HepG2 (cell line): Measurements from ENCODE around the gene SH3YL1. TPM values are rescaled to one million over a fixed set of nuclear protein-coding genes. Genes with fewer than 3 reads are reported as not detected.

Experiments
- AHR ChIP-seq: IDR thresholded peaks from 2 replicates; pipeline ENCODE4 v1.6.1; 2018; ENCODE audit warnings: missing genetic modification reagents, missing compliant biosample characterization
- CSRNP1 ChIP-seq: sonication (generic); formaldehyde crosslinking; IDR thresholded peaks from 2 replicates; pipeline ENCODE4 v1.8.1; 2023; ENCODE audit warnings: mild to moderate bottlenecking, missing genetic modification reagents
- DMAP1 ChIP-seq: IDR thresholded peaks from 2 replicates; pipeline ENCODE4 v1.6.1; 2016
- DNMT1 ChIP-seq: sonication (generic); formaldehyde crosslinking; IDR thresholded peaks from 2 replicates; pipeline ENCODE4 v1.5.1; 2020; ENCODE audit warnings: mild to moderate bottlenecking, missing genetic modification reagents
- GZF1 ChIP-seq: sonication (generic); formaldehyde crosslinking; IDR thresholded peaks from 2 replicates; pipeline ENCODE4 v1.5.1; 2020; ENCODE audit warnings: mild to moderate bottlenecking, missing genetic modification reagents
- HHEX ChIP-seq: IDR thresholded peaks from 2 replicates; pipeline ENCODE4 v1.6.1; 2016; ENCODE audit warnings: control low read depth
- KDM3A ChIP-seq: IDR thresholded peaks from 2 replicates; pipeline ENCODE4 v1.6.1; 2018; ENCODE audit warnings: low read depth, missing compliant biosample characterization
- KLF9 ChIP-seq: IDR thresholded peaks from 2 replicates; pipeline ENCODE4 v1.6.1; 2016; ENCODE audit warnings: low read depth
- NKX3-1 ChIP-seq: sonication (generic); formaldehyde crosslinking; IDR thresholded peaks from 2 replicates; pipeline ENCODE4 v1.5.0; 2020; ENCODE audit warnings: missing genetic modification reagents
- PBX2 ChIP-seq: IDR thresholded peaks from 2 replicates; pipeline ENCODE4 v1.6.1; 2016; ENCODE audit warnings: control low read depth
- RBFOX2 ChIP-seq: fragments of 200-400 bp; formaldehyde crosslinking; IDR thresholded peaks from 2 replicates; pipeline ENCODE4 v1.6.1; 2017; ENCODE audit warnings: low read depth, mild to moderate bottlenecking, low read length
- RFX3 ChIP-seq: IDR thresholded peaks from 2 replicates; pipeline ENCODE4 v1.6.1; 2016; ENCODE audit warnings: missing biosample characterization, missing genetic modification reagents
- ZBTB38 ChIP-seq: sonication (generic); formaldehyde crosslinking; IDR thresholded peaks from 2 replicates; pipeline ENCODE4 v1.5.1; 2020; ENCODE audit warnings: mild to moderate bottlenecking, missing genetic modification reagents
- ZFYVE20 ChIP-seq: sonication (generic); formaldehyde crosslinking; IDR thresholded peaks from 2 replicates; pipeline ENCODE4 v1.8.0; 2023; ENCODE audit warnings: low read depth, mild to moderate bottlenecking, moderate library complexity, missing genetic modification reagents, borderline replicate concordance
- ZNF230 ChIP-seq: sonication (generic); formaldehyde crosslinking; IDR thresholded peaks from 2 replicates; pipeline ENCODE4 v1.4.0; 2020; ENCODE audit warnings: mild to moderate bottlenecking, missing genetic modification reagents
- ZNF251 ChIP-seq: sonication (generic); formaldehyde crosslinking; IDR thresholded peaks from 2 replicates; pipeline ENCODE4 v1.9.0; 2021; ENCODE audit warnings: mild to moderate bottlenecking, missing genetic modification reagents
- ZNF292 ChIP-seq: sonication (generic); formaldehyde crosslinking; IDR thresholded peaks from 2 replicates; pipeline ENCODE4 v1.8.1; 2022; ENCODE audit warnings: mild to moderate bottlenecking, low read depth, missing genetic modification reagents, borderline replicate concordance
- ZNF337 ChIP-seq: sonication (generic); formaldehyde crosslinking; IDR thresholded peaks from 2 replicates; pipeline ENCODE4 v1.5.1; 2020; ENCODE audit warnings: missing genetic modification reagents, low read depth, mild to moderate bottlenecking, borderline replicate concordance
- ZNF563 ChIP-seq: sonication (generic); formaldehyde crosslinking; IDR thresholded peaks from 2 replicates; pipeline ENCODE4 v1.8.0; 2022; ENCODE audit warnings: mild to moderate bottlenecking, moderate library complexity, missing genetic modification reagents
- ZNF652 ChIP-seq: IDR thresholded peaks from 2 replicates; pipeline ENCODE4 v1.6.1; 2016; ENCODE audit warnings: low read depth, borderline replicate concordance
- ZNF674 ChIP-seq: sonication (generic); formaldehyde crosslinking; IDR thresholded peaks from 2 replicates; pipeline ENCODE4 v1.5.0; 2020; ENCODE audit warnings: low read depth, mild to moderate bottlenecking, missing genetic modification reagents
- ZNF772 ChIP-seq: sonication (generic); formaldehyde crosslinking; IDR thresholded peaks from 2 replicates; pipeline ENCODE4 v1.5.0; 2020; ENCODE audit warnings: mild to moderate bottlenecking, missing genetic modification reagents
- polyA plus RNA-seq, 8 experiments: library from polyadenylated mRNA; depleted of rRNA in 3 of 8; stranded (reverse) in 7 of 8; unstranded in 1 of 8; fragments of >200 nt; fragmentation: Illumina TruSeq in 4 of 8; extraction: Trizol in 4 of 8; gene quantifications; 2 replicates each; pipeline versions ENCODE4 v1.2.1 to v1.2.3, GENCODE V29; 2011 to 2016; ENCODE audit warnings: low read depth in 4 of 8, missing spikeins in 1 of 8, mixed read lengths in 1 of 8; ENCODE audit not compliant: insufficient read depth in 1 of 8
- total RNA-seq, 5 experiments: library from RNA; depleted of rRNA; stranded (reverse); fragments of >200 nt; fragmentation: Illumina TruSeq; extraction: Trizol; gene quantifications; 2 replicates each; pipeline ENCODE4 v1.2.3, GENCODE V29; 2016; ENCODE audit warnings: low read depth in 1 of 5
- TF ChIP-seq, protein P1 (sequence below): sonication (generic); formaldehyde crosslinking; IDR thresholded peaks from 2 replicates; pipeline ENCODE4 v1.4.0; 2020; ENCODE audit warnings: mild to moderate bottlenecking, missing genetic modification reagents, borderline replicate concordance
- TF ChIP-seq, protein P2 (sequence below): sonication (generic); formaldehyde crosslinking; IDR thresholded peaks from 2 replicates; pipeline ENCODE4 v1.4.0; 2020; ENCODE audit warnings: missing genetic modification reagents
- TF ChIP-seq, protein P3 (sequence below): sonication (generic); formaldehyde crosslinking; IDR thresholded peaks from 2 replicates; pipeline ENCODE4 v1.4.0; 2020; ENCODE audit warnings: missing genetic modification reagents

The SH3YL1 gene
- total and polyA plus RNA-seq, 2 of the 13 experiments (the other 11 are each of a cell fraction or from before 2014, with no cell fraction given): 13.0 to 48.2 TPM

GRCh38 chr2:263774-264492 lies at the start of gene SH3YL1 (continued):
- TF ChIP-seq ZNF652 (CRISPR knock-in tag) (no peak), GZF1 (no peak), ZNF251 (CRISPR knock-in tag) (no peak), ZFYVE20 (CRISPR knock-in tag) (0 out of 2 replicates have a peak, but pooled peaks have one; percentile 42), RBFOX2 (peak; percentile 50; the same call in 1 of the 2 replicates), KDM3A (no peak), ZBTB38 (CRISPR knock-in tag) (peak; percentile 97), KLF9 (CRISPR knock-in tag) (no peak), ZNF337 (CRISPR knock-in tag) (no peak), CSRNP1 (peak; percentile 32; the same call in 1 of the 2 replicates), ZNF230 (CRISPR knock-in tag) (no peak), DMAP1 (no peak), ZNF772 (CRISPR knock-in tag) (no peak), ZNF674 (CRISPR knock-in tag) (0 out of 2 replicates have a peak, but pooled peaks have one; percentile 59), HHEX (CRISPR knock-in tag) (no peak), RFX3 (CRISPR knock-in tag) (no peak), PBX2 (CRISPR knock-in tag) (no peak), NKX3-1 (CRISPR knock-in tag) (no peak), ZNF292 (CRISPR knock-in tag) (no peak), DNMT1 (CRISPR knock-in tag) (peak; percentile 6; the same call in 1 of the 2 replicates), ZNF563 (CRISPR knock-in tag) (peak; percentile 84; the same call in 1 of the 2 replicates), AHR (CRISPR knock-in tag) (no peak)
- TF ChIP-seq, protein P1, sequence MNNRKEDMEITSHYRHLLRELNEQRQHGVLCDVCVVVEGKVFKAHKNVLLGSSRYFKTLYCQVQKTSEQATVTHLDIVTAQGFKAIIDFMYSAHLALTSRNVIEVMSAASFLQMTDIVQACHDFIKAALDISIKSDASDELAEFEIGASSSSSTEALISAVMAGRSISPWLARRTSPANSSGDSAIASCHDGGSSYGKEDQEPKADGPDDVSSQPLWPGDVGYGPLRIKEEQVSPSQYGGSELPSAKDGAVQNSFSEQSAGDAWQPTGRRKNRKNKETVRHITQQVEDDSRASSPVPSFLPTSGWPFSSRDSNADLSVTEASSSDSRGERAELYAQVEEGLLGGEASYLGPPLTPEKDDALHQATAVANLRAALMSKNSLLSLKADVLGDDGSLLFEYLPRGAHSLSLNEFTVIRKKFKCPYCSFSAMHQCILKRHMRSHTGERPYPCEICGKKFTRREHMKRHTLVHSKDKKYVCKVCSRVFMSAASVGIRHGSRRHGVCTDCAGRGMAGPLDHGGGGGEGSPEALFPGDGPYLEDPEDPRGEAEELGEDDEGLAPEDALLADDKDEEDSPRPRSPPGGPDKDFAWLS (CRISPR knock-in tag): no peak
- TF ChIP-seq, protein P2, sequence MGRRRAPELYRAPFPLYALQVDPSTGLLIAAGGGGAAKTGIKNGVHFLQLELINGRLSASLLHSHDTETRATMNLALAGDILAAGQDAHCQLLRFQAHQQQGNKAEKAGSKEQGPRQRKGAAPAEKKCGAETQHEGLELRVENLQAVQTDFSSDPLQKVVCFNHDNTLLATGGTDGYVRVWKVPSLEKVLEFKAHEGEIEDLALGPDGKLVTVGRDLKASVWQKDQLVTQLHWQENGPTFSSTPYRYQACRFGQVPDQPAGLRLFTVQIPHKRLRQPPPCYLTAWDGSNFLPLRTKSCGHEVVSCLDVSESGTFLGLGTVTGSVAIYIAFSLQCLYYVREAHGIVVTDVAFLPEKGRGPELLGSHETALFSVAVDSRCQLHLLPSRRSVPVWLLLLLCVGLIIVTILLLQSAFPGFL: no peak
- TF ChIP-seq, protein P3, sequence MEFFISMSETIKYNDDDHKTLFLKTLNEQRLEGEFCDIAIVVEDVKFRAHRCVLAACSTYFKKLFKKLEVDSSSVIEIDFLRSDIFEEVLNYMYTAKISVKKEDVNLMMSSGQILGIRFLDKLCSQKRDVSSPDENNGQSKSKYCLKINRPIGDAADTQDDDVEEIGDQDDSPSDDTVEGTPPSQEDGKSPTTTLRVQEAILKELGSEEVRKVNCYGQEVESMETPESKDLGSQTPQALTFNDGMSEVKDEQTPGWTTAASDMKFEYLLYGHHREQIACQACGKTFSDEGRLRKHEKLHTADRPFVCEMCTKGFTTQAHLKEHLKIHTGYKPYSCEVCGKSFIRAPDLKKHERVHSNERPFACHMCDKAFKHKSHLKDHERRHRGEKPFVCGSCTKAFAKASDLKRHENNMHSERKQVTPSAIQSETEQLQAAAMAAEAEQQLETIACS: no peak
